ENCODE measurements around the gene ZCWPW1. TPM values are rescaled to one million over a fixed set of nuclear protein-coding genes. Genes with fewer than 3 reads are reported as not detected.
"Not testable (repeated sequence)": the region's sequence is repeated elsewhere in the genome, so short reads cannot be mapped to it uniquely, and the experiment has no call there.

ZCWPW1 gene
- total and polyA plus RNA-seq, 5 donors: 3.5 to 5.3 (median 4.6) TPM

GRCh38 chr7:100396421-100396982 lies 32.0 kb downstream of the ZCWPW1 start:
- 71% methylated on average over 9 of the region's 9 CpGs for WGBS
- no peak overlapping the region for H3K27ac ChIP-seq (ENCODE audit: low read length)
- H3K27me3 ChIP-seq (ENCODE audit: control insufficient read depth, insufficient read depth): no peaks in the 10 kb centered on the region
- DNase-seq: no peak
- ATAC-seq: no peak
- intact Hi-C loops (cut with DNase I): no loop called here
- H3K4me3 ChIP-seq (ENCODE audit: low read length): no peak overlapping the region
- no peaks in the 10 kb centered on the region for H3K9me3 ChIP-seq (ENCODE audit: control insufficient read depth, low read length)
- no peaks in the 10 kb centered on the region for H3K4me1 ChIP-seq (ENCODE audit: control insufficient read depth, insufficient read depth, low read length)

DNA sequence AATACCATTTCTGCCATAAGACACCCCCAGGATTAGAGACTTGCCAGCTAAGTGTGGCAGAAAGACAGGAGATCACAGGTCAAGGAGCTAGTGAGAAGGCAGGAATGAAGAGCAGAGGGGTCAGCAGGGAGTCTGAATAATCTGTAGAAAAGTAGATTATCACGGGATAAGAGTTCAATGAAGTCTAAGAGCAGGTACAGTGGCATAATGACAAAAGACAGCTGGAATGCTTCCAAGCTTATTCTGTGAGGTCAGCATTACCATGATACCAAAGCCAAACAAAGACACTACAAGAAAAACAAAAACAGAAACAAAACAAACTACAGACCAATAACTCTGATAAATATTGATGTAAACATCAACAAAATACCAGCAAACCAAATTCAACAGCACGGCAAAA lies 34.4 kb downstream of the ZCWPW1 start:
- DNase-seq: no peak
- Histone ChIP-seq H3K27me3 (ENCODE audit: control insufficient read depth, insufficient read depth) (no peaks in the 10 kb centered on the region), H3K27ac (ENCODE audit: low read length) (no peak overlapping the region), H3K4me3 (ENCODE audit: low read length) (no peak overlapping the region), H3K4me1 (ENCODE audit: control insufficient read depth, insufficient read depth, low read length) (no peaks in the 10 kb centered on the region), H3K9me3 (ENCODE audit: control insufficient read depth, low read length) (no peaks in the 10 kb centered on the region)
- WGBS: 76% methylated on average over 2 of the region's 2 CpGs
- no peak for ATAC-seq
- intact Hi-C loops (cut with DNase I): no loop called here

GRCh38 chr7:100393233-100393905 lies 35.1 kb downstream of the ZCWPW1 start:
- Histone ChIP-seq H3K27me3 (ENCODE audit: control insufficient read depth, insufficient read depth) (no peaks in the 10 kb centered on the region), H3K4me3 (ENCODE audit: low read length) (no peak overlapping the region), H3K4me1 (ENCODE audit: control insufficient read depth, insufficient read depth, low read length) (no peaks in the 10 kb centered on the region), H3K9me3 (ENCODE audit: control insufficient read depth, low read length) (no peaks in the 10 kb centered on the region), H3K27ac (ENCODE audit: low read length) (no peak overlapping the region)
- WGBS: 66% methylated on average over 4 of the region's 4 CpGs
- intact Hi-C loops (cut with DNase I): no loop called here
- DNase-seq (no peak), ATAC-seq (no peak)

DNA sequence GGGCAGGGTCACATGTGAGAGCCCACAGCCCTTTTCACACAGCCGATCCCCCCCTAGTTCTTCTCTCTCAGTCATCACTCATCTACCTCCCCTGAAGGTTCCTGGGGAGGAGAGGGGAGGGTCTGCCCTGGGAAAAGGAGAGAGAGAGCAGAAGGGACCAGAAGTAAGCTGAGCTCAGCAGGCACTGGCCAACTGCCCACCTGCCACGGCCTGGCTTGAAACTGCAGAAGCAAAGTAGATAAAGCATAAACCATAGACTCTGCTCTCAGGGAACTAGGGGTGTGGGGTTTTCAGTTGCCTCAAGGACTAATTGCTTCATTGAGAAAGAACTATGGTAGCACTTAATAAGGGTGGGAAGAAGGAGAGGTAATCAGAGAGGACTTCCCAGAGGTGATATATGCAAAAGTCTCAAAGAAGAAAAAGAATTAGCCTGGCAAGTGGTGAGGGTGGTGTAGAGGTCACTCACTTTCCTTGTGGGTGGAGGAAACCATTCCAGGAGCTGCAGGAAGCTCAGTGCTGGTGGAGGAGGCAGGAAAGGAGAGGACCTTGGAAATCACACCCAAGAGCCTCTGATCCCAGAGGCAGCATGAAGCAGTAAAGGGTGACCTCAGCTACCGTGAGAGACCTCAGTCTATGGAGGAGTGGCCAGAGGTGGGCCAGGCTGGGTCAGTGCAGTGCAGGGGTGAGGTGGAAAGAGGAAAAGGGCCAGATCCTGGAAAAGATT lies 38.1 kb downstream of the ZCWPW1 start:
- intact Hi-C loops (cut with DNase I): no loop called here
- Histone ChIP-seq H3K4me1 (ENCODE audit: control insufficient read depth, insufficient read depth, low read length) (no peaks in the 10 kb centered on the region), H3K27ac (ENCODE audit: low read length) (no peak overlapping the region), H3K4me3 (ENCODE audit: low read length) (no peak overlapping the region), H3K9me3 (ENCODE audit: control insufficient read depth, low read length) (no peaks in the 10 kb centered on the region), H3K27me3 (ENCODE audit: control insufficient read depth, insufficient read depth) (no peaks in the 10 kb centered on the region)
- DNase-seq (no peak), ATAC-seq (no peak)
- 45% methylated on average over 3 of the region's 3 CpGs for WGBS

DNA sequence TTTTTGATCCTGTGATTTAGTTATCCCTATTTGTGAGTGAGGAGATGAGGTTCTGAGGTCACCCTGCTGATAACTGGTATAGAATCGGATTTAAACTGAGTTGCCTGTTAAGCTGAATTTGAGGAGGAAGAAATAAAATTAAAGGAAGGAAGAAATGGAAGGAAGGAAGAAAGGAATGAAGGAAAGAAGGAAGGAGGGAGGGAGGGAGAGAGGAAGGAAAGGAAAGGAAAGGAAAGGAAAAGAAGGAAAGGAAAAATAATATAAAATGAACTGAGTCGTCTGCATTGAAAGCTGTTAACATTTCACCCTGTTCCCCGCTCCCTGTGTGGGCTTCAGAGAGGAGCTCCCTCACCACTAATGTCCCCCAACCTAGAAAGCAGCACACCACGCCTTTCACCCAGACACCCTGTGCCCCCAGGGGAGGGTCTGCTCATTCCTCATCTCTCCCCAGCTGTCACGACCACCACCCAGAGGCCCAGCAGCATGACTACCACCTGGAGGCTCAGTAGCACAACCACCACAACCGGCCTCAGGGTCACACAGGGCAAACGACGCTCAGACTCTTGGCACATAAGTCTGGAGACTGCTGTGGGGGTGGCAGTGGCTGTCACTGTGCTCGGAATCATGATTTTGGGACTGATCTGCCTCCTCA lies 38.9 kb downstream of the ZCWPW1 start:
- intact Hi-C loops (cut with DNase I): no loop called here
- no peak overlapping the region for H3K27ac ChIP-seq (ENCODE audit: low read length)
- 61% methylated on average over 9 of the region's 9 CpGs for WGBS

GRCh38 chr7:100387695-100388094 lies 40.8 kb downstream of the ZCWPW1 start:
- intact Hi-C loops (cut with DNase I): no loop called here
- no peak for DNase-seq
- WGBS: 80% methylated on average over 2 of the region's 2 CpGs
- Histone ChIP-seq H3K27me3 (ENCODE audit: control insufficient read depth, insufficient read depth) (no peaks in the 10 kb centered on the region), H3K9me3 (ENCODE audit: control insufficient read depth, low read length) (no peaks in the 10 kb centered on the region), H3K4me3 (ENCODE audit: low read length) (no peak overlapping the region), H3K27ac (ENCODE audit: low read length) (no peak overlapping the region), H3K4me1 (ENCODE audit: control insufficient read depth, insufficient read depth, low read length) (no peaks in the 10 kb centered on the region)
- ATAC-seq: no peak

More for the DNA sequence above, 38.9 kb downstream of the ZCWPW1 start:
- ATAC-seq (no peak), DNase-seq (no peak)
- H3K9me3 ChIP-seq (ENCODE audit: control insufficient read depth, low read length): no peaks in the 10 kb centered on the region
- H3K4me3 ChIP-seq (ENCODE audit: low read length): no peak overlapping the region
- no peaks in the 10 kb centered on the region for H3K27me3 ChIP-seq (ENCODE audit: control insufficient read depth, insufficient read depth)
- no peaks in the 10 kb centered on the region for H3K4me1 ChIP-seq (ENCODE audit: control insufficient read depth, insufficient read depth, low read length)

DNA sequence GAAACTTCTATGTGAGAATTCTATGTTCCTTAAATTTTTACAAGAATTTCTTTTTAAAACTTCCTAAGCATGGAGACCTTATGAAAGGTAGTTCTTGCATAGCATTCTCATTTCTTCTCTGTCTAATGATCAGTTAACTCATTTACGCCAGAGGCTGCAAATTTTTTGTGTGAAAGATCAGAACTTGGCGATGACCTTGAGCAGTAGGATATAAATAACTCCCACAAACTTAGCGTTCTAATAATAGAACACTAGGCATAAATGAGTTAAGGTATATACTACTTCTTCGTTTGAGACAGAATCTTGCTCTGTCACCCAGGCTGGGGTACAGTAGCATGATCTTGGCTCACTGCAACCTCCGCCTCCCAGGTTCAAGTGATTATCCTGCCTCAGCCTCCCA lies 41.6 kb downstream of the ZCWPW1 start:
- intact Hi-C loops (cut with DNase I): no loop called here
- no peak overlapping the region for H3K4me3 ChIP-seq (ENCODE audit: low read length)
- no peaks in the 10 kb centered on the region for H3K4me1 ChIP-seq (ENCODE audit: control insufficient read depth, insufficient read depth, low read length)
- no peak overlapping the region for H3K27ac ChIP-seq (ENCODE audit: low read length)
- DNase-seq (no peak), ATAC-seq (no peak)
- H3K27me3 ChIP-seq (ENCODE audit: control insufficient read depth, insufficient read depth): no peaks in the 10 kb centered on the region
- no peaks in the 10 kb centered on the region for H3K9me3 ChIP-seq (ENCODE audit: control insufficient read depth, low read length)
- 39% methylated on average over 5 of the region's 5 CpGs for WGBS

DNA sequence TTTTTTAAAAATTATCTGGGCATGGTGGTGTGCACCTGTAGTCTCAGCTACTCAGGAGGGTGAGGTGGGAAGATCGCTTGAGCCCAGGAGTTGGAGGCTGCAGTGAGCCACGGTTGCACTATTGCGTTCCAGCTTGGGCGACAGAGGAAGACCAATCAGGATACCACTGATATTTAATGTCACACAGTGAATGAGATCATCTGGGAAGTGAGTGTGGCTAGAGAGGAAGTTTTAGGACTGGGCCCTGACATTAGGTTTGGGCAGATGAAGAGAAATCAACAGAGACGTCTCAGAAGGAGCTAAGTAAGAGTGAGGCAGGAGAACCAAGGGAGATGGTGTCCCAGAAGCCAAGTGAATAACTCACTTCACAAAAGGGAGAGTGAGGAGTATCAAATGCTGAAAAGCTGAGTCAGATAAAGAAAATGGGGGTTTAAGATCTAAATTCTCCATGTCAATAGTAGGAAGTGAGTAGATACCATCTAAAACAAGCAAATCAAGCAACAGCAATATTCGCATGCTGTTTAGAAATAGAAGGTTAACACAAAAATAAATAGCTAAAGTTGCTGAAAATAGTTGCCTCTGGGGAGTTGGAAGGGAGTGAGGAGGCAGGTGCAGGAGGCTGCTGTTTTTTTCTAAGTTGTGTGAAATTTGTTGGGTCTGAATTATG lies 43.7 kb downstream of the ZCWPW1 start:
- no peak for ATAC-seq
- Histone ChIP-seq H3K9me3 (ENCODE audit: control insufficient read depth, low read length) (no peaks in the 10 kb centered on the region), H3K27me3 (ENCODE audit: control insufficient read depth, insufficient read depth) (no peaks in the 10 kb centered on the region), H3K4me3 (ENCODE audit: low read length) (no peak overlapping the region), H3K4me1 (ENCODE audit: control insufficient read depth, insufficient read depth, low read length) (no peaks in the 10 kb centered on the region), H3K27ac (ENCODE audit: low read length) (no peak overlapping the region)
- no peak for DNase-seq
- intact Hi-C loops (cut with DNase I): no loop called here
- 66% methylated on average over 6 of the region's 6 CpGs for WGBS

DNA sequence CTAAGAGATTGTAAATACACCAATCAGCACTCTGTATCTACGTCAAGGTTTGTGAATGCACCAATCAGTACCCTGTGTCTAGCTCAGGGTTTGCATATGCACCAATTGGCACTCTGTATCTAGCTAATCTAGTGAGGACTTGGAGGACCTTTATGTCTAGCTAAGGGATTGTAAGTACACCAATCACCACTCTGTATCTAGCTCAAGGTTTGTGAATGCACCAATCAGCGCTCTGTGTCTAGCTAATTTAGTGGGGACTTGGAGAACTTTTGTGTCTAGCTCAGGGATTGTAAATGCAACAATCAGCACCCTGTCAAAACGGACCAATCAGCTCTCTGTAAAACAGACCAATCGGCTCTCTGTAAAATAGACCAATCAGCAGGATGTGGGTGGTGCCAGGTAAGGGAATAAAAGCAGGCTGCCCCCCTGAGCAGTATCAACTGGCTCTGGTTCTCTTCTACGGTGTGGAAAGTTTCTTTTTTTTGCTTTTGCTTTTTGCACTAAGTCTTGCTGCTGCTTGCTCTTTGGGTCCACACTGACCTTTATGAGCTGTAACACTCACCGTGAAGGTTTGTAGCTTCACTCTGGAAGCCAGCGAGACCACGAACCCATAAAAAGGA lies 46.2 kb downstream of the ZCWPW1 start:
- DNase-seq; intact Hi-C loops (cut with DNase I); H3K27me3 ChIP-seq (ENCODE audit: control insufficient read depth, insufficient read depth); H3K27ac ChIP-seq (ENCODE audit: low read length); ATAC-seq; H3K4me1 ChIP-seq (ENCODE audit: control insufficient read depth, insufficient read depth, low read length); H3K9me3 ChIP-seq (ENCODE audit: control insufficient read depth, low read length); H3K4me3 ChIP-seq (ENCODE audit: low read length): not testable (repeated sequence)
- WGBS: 80% methylated on average over 8 of the region's 8 CpGs

GRCh38 chr7:100381531-100382233 lies 46.8 kb downstream of the ZCWPW1 start:
- whole genome bisulfite sequencing: 72% methylated on average over 49 of the region's 49 CpGs
- intact Hi-C loops (cut with DNase I); H3K4me1 ChIP-seq (ENCODE audit: control insufficient read depth, insufficient read depth, low read length); H3K4me3 ChIP-seq (ENCODE audit: low read length); ATAC-seq; H3K27me3 ChIP-seq (ENCODE audit: control insufficient read depth, insufficient read depth); H3K9me3 ChIP-seq (ENCODE audit: control insufficient read depth, low read length); H3K27ac ChIP-seq (ENCODE audit: low read length); DNase-seq: not testable (repeated sequence)

Data from right cardiac atrium (tissue), 5 donors.